ENCODE measurements around the gene VAV2.

- TF ChIP-seq CTCF (conservative IDR thresholded peaks at IDR 0.05; ENCODE audit: low read length) = no peak
- TF ChIP-seq EZH2phosphoT487 (IDR thresholded peaks at IDR 0.05; ENCODE audit: borderline replicate concordance, low read depth, low read length) = no peak
These were observed 157.8 kb downstream of the VAV2 start for GRCh38 chr9:133834080-133834976.
